HepG2 (cell line): ENCODE measurements around the gene ZNF155. TPM values are rescaled to one million over a fixed set of nuclear protein-coding genes. Genes with fewer than 3 reads are reported as not detected.
A peak's percentile ranks its signal among the peaks of the same experiment; 100 is the strongest.

Experiments
- ATF7-NPFF ChIP-seq: sonication (generic); formaldehyde crosslinking; IDR thresholded peaks from 2 replicates; pipeline ENCODE4 v1.8.1; 2023; ENCODE audit warnings: mild to moderate bottlenecking, low read depth, missing genetic modification reagents, moderate library complexity
- GATAD2A ChIP-seq: IDR thresholded peaks from 2 replicates; pipeline ENCODE4 v1.6.1; 2016
- LCORL ChIP-seq, 2 experiments: fragments of 450-650 bp in 1 of 2; sonication (generic) in 1 of 2; formaldehyde crosslinking in 1 of 2; IDR thresholded peaks; 2 replicates each; pipeline versions ENCODE4 v1.5.0 to v1.6.1; 2017 to 2020; ENCODE audit warnings: antibody characterized with exemption in 1 of 2, missing genetic modification reagents in 1 of 2
- PPARG ChIP-seq: conservative IDR thresholded peaks from 2 replicates; pipeline ENCODE4 v1.6.1; 2016; ENCODE audit warnings: missing biosample characterization, missing genetic modification reagents
- SATB2 ChIP-seq: sonication (generic); formaldehyde crosslinking; IDR thresholded peaks from 2 replicates; pipeline ENCODE4 v1.5.0; 2020; ENCODE audit warnings: missing genetic modification reagents
- ZNF10 ChIP-seq: sonication (generic); formaldehyde crosslinking; IDR thresholded peaks from 2 replicates; pipeline ENCODE4 v1.4.0; 2020; ENCODE audit warnings: mild to moderate bottlenecking, low read depth, missing genetic modification reagents, borderline replicate concordance
- ZNF121 ChIP-seq: sonication (generic); formaldehyde crosslinking; IDR thresholded peaks from 2 replicates; pipeline ENCODE4 v1.5.0; 2020; ENCODE audit warnings: mild to moderate bottlenecking, missing genetic modification reagents
- ZNF557 ChIP-seq: sonication (generic); formaldehyde crosslinking; IDR thresholded peaks from 2 replicates; pipeline ENCODE4 v1.4.0; 2020; ENCODE audit warnings: missing genetic modification reagents
- ZNF709 ChIP-seq: sonication (generic); formaldehyde crosslinking; IDR thresholded peaks from 2 replicates; pipeline ENCODE4 v1.5.0; 2020; ENCODE audit warnings: mild to moderate bottlenecking, missing genetic modification reagents
- polyA plus RNA-seq, 8 experiments: library from polyadenylated mRNA; depleted of rRNA in 3 of 8; stranded (reverse) in 7 of 8; unstranded in 1 of 8; fragments of >200 nt; fragmentation: Illumina TruSeq in 4 of 8; extraction: Trizol in 4 of 8; gene quantifications; 2 replicates each; pipeline versions ENCODE4 v1.2.1 to v1.2.3, GENCODE V29; 2011 to 2016; ENCODE audit warnings: low read depth in 4 of 8, missing spikeins in 1 of 8, mixed read lengths in 1 of 8; ENCODE audit not compliant: insufficient read depth in 1 of 8
- total RNA-seq, 5 experiments: library from RNA; depleted of rRNA; stranded (reverse); fragments of >200 nt; fragmentation: Illumina TruSeq; extraction: Trizol; gene quantifications; 2 replicates each; pipeline ENCODE4 v1.2.3, GENCODE V29; 2016; ENCODE audit warnings: low read depth in 1 of 5
- TF ChIP-seq, protein P1 (sequence below): sonication (generic); formaldehyde crosslinking; IDR thresholded peaks from 2 replicates; pipeline ENCODE4 v1.4.0; 2020; ENCODE audit warnings: mild to moderate bottlenecking, missing genetic modification reagents
- TF ChIP-seq, protein P2 (sequence below): sonication (generic); formaldehyde crosslinking; IDR thresholded peaks from 2 replicates; pipeline ENCODE4 v1.8.1; 2023; ENCODE audit warnings: mild to moderate bottlenecking, missing genetic modification reagents
- TF ChIP-seq, protein P3 (sequence below): IDR thresholded peaks from 2 replicates; pipeline ENCODE4 v1.6.1; 2016; ENCODE audit warnings: missing compliant biosample characterization, missing genetic modification reagents, borderline replicate concordance
- TF ChIP-seq, protein P4 (sequence below): sonication (generic); formaldehyde crosslinking; IDR thresholded peaks from 2 replicates; pipeline ENCODE4 v1.4.0; 2020; ENCODE audit warnings: missing genetic modification reagents
- TF ChIP-seq, protein P5 (sequence below): sonication (generic); formaldehyde crosslinking; IDR thresholded peaks from 2 replicates; pipeline ENCODE4 v1.5.1; 2020; ENCODE audit warnings: missing genetic modification reagents, mild to moderate bottlenecking, borderline replicate concordance

The ZNF155 gene
- total and polyA plus RNA-seq, 2 of the 13 experiments (the other 11 are each of a cell fraction or from before 2014, with no cell fraction given) = 2.5 to 3.6 TPM

DNA sequence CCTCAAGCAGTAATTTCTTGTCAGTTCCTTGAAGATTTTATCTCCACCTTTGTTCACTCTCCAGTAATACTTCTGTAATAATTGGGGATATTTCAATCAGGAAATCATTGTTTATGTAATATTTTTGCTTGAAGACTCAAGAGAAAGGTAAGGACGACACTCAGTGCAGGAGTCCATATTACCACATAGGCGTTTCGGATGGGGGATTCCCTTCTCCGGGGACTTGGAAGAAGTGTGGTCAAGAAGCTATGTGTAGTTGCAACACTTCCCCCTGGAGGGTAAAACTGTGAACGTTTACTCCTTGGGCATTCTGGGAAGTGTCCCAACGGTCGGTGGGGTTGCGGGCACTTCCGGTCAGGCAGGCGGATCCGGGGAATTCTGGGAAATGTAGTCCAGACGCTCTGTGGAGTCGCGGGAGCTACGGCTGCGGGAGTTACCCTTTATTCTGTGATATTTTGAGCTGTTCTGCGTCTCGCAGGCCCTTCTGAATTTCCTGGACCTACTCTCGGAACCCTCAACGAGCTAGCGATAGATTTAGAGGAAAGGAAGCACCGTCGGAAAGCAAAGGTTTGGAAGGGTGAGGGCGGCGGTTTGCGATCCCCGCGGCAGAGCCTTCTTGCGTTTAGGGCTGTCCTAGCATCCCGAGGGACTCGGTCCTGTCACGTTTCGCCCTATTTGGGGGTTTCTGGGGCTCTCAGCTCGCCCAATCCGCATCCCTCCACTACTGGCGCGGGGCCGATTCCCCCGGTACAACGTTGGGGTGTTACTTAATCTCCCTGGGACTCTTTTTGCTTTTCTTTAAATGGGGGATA lies 32.9 kb upstream of the ZNF155 start, which contains the start of gene ZNF221 (continued):
- TF ChIP-seq, protein P1, sequence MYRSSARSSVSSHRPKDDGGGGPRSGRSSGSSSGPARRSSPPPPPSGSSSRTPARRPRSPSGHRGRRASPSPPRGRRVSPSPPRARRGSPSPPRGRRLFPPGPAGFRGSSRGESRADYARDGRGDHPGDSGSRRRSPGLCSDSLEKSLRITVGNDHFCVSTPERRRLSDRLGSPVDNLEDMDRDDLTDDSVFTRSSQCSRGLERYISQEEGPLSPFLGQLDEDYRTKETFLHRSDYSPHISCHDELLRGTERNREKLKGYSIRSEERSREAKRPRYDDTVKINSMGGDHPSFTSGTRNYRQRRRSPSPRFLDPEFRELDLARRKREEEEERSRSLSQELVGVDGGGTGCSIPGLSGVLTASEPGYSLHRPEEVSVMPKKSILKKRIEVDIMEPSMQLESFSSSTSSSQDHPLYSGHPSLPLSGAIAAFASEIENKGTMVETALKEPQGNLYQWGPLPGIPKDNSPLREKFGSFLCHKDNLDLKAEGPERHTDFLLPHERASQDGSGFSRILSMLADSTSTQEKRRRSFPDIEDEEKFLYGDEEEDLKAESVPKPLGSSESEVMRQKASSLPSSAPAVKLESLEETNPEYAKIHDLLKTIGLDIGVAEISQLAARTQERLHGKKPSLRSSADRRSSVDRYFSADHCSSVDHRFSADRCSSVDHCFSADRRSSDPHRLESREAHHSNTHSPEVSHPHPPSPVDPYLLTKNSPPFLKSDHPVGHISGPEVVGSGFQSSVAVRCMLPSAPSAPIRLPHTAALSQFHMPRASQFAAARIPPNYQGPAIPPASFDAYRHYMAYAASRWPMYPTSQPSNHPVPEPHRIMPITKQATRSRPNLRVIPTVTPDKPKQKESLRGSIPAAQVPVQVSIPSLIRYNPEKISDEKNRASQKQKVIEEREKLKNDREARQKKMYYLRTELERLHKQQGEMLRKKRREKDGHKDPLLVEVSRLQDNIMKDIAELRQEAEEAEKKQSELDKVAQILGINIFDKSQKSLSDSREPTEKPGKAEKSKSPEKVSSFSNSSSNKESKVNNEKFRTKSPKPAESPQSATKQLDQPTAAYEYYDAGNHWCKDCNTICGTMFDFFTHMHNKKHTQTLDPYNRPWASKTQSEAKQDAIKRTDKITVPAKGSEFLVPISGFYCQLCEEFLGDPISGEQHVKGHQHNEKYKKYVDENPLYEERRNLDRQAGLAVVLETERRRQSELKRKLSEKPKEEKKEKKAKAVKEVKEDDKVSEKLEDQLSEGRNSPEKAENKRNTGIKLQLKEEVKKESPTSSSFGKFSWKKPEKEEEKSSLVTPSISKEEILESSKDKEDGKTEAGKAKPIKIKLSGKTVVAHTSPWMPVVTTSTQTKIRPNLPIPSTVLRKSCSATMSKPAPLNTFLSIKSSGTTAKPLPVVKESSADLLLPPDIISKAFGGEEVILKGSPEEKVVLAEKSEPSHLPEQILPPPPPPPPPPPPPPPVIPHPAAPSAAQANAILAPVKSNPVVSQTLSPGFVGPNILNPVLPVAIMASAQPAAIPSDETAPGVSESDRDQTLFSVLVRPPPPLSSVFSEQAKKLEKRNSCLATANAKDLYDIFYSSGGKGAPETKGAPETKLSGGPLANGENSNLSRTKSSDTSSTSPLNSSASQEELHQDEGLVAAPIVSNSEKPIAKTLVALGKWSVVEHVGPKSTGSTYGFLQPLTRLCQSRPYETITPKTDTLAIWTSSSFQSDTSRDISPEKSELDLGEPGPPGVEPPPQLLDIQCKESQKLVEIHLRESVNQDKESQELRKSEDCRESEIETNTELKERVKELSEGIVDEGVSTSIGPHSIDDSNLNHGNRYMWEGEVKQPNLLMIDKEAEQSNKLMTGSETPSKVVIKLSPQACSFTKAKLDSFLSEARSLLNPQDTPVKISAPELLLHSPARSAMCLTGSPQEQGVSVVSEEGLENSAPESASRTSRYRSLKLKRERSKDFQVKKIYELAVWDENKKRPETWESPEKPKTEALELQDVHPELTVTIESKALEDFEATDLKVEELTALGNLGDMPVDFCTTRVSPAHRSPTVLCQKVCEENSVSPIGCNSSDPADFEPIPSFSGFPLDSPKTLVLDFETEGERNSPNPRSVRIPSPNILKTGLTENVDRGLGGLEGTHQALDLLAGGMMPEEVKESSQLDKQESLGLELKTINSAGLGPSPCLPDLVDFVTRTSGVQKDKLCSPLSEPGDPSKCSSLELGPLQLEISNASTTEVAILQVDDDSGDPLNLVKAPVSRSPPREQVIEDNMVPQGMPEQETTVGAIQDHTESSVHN = no peak
- TF ChIP-seq ZNF10 (no peak), ZNF121 (CRISPR knock-in tag) (no peak), LCORL (IDR thresholded peaks at IDR 0.05) (no peak), LCORL (CRISPR knock-in tag; IDR thresholded peaks at IDR 0.05) (peak; percentile 49; the same call in 1 of the 2 replicates), ZNF557 (CRISPR knock-in tag) (no peak), PPARG (CRISPR knock-in tag) (no peak), GATAD2A (peak; percentile 73), ATF7-NPFF (no peak), ZNF709 (no peak), SATB2 (CRISPR knock-in tag) (no peak)
- TF ChIP-seq, protein P2, sequence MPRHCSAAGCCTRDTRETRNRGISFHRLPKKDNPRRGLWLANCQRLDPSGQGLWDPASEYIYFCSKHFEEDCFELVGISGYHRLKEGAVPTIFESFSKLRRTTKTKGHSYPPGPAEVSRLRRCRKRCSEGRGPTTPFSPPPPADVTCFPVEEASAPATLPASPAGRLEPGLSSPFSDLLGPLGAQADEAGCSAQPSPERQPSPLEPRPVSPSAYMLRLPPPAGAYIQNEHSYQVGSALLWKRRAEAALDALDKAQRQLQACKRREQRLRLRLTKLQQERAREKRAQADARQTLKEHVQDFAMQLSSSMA (CRISPR knock-in tag) = peak; percentile 99
- TF ChIP-seq, protein P3, sequence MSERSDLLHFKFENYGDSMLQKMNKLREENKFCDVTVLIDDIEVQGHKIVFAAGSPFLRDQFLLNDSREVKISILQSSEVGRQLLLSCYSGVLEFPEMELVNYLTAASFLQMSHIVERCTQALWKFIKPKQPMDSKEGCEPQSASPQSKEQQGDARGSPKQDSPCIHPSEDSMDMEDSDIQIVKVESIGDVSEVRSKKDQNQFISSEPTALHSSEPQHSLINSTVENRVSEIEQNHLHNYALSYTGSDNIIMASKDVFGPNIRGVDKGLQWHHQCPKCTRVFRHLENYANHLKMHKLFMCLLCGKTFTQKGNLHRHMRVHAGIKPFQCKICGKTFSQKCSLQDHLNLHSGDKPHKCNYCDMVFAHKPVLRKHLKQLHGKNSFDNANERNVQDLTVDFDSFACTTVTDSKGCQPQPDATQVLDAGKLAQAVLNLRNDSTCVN (CRISPR knock-in tag) = no peak
- TF ChIP-seq, protein P4, sequence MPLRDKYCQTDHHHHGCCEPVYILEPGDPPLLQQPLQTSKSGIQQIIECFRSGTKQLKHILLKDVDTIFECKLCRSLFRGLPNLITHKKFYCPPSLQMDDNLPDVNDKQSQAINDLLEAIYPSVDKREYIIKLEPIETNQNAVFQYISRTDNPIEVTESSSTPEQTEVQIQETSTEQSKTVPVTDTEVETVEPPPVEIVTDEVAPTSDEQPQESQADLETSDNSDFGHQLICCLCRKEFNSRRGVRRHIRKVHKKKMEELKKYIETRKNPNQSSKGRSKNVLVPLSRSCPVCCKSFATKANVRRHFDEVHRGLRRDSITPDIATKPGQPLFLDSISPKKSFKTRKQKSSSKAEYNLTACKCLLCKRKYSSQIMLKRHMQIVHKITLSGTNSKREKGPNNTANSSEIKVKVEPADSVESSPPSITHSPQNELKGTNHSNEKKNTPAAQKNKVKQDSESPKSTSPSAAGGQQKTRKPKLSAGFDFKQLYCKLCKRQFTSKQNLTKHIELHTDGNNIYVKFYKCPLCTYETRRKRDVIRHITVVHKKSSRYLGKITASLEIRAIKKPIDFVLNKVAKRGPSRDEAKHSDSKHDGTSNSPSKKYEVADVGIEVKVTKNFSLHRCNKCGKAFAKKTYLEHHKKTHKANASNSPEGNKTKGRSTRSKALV (CRISPR knock-in tag) = no peak
- TF ChIP-seq, protein P5, sequence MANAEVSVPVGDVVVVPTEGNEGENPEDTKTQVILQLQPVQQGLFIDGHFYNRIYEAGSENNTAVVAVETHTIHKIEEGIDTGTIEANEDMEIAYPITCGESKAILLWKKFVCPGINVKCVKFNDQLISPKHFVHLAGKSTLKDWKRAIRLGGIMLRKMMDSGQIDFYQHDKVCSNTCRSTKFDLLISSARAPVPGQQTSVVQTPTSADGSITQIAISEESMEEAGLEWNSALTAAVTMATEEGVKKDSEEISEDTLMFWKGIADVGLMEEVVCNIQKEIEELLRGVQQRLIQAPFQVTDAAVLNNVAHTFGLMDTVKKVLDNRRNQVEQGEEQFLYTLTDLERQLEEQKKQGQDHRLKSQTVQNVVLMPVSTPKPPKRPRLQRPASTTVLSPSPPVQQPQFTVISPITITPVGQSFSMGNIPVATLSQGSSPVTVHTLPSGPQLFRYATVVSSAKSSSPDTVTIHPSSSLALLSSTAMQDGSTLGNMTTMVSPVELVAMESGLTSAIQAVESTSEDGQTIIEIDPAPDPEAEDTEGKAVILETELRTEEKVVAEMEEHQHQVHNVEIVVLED (CRISPR knock-in tag) = peak; percentile 74; the same call in 1 of the 2 replicates
